ENCODE measurements around the gene CFD.

- TF ChIP-seq CTCF (IDR thresholded peaks at IDR 0.05; ENCODE audit: low read depth, low read length, missing input control) (no peak), RAD21 (IDR thresholded peaks at IDR 0.05) (no peak), YY1 (IDR thresholded peaks at IDR 0.05) (no peak), GABPA (IDR thresholded peaks at IDR 0.05 in 1 of 2, conservative IDR thresholded peaks at IDR 0.05 in 1 of 2) (no peak), EGR1 (IDR thresholded peaks at IDR 0.05; ENCODE audit: low read depth in 2 of 2) (no peak), NR2F2 (IDR thresholded peaks at IDR 0.05) (no peak)
- TF ChIP-seq, protein P1, sequence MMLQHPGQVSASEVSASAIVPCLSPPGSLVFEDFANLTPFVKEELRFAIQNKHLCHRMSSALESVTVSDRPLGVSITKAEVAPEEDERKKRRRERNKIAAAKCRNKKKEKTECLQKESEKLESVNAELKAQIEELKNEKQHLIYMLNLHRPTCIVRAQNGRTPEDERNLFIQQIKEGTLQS (IDR thresholded peaks at IDR 0.05), result no peak
- TF ChIP-seq, protein P2, sequence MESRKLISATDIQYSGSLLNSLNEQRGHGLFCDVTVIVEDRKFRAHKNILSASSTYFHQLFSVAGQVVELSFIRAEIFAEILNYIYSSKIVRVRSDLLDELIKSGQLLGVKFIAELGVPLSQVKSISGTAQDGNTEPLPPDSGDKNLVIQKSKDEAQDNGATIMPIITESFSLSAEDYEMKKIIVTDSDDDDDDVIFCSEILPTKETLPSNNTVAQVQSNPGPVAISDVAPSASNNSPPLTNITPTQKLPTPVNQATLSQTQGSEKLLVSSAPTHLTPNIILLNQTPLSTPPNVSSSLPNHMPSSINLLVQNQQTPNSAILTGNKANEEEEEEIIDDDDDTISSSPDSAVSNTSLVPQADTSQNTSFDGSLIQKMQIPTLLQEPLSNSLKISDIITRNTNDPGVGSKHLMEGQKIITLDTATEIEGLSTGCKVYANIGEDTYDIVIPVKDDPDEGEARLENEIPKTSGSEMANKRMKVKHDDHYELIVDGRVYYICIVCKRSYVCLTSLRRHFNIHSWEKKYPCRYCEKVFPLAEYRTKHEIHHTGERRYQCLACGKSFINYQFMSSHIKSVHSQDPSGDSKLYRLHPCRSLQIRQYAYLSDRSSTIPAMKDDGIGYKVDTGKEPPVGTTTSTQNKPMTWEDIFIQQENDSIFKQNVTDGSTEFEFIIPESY (IDR thresholded peaks at IDR 0.05), result no peak
- TF ChIP-seq, protein P3, sequence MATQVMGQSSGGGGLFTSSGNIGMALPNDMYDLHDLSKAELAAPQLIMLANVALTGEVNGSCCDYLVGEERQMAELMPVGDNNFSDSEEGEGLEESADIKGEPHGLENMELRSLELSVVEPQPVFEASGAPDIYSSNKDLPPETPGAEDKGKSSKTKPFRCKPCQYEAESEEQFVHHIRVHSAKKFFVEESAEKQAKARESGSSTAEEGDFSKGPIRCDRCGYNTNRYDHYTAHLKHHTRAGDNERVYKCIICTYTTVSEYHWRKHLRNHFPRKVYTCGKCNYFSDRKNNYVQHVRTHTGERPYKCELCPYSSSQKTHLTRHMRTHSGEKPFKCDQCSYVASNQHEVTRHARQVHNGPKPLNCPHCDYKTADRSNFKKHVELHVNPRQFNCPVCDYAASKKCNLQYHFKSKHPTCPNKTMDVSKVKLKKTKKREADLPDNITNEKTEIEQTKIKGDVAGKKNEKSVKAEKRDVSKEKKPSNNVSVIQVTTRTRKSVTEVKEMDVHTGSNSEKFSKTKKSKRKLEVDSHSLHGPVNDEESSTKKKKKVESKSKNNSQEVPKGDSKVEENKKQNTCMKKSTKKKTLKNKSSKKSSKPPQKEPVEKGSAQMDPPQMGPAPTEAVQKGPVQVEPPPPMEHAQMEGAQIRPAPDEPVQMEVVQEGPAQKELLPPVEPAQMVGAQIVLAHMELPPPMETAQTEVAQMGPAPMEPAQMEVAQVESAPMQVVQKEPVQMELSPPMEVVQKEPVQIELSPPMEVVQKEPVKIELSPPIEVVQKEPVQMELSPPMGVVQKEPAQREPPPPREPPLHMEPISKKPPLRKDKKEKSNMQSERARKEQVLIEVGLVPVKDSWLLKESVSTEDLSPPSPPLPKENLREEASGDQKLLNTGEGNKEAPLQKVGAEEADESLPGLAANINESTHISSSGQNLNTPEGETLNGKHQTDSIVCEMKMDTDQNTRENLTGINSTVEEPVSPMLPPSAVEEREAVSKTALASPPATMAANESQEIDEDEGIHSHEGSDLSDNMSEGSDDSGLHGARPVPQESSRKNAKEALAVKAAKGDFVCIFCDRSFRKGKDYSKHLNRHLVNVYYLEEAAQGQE (IDR thresholded peaks at IDR 0.05), result no peak
Observed at GRCh38 chr19:858868-859843, at the start of gene CFD.
